ENCODE measurements around the gene CAPN15. TPM values are rescaled to one million over a fixed set of nuclear protein-coding genes. Genes with fewer than 3 reads are reported as not detected.

Gene CAPN15
- total and polyA plus RNA-seq, 9 of the 15 experiments (the other 6 are each of a cell fraction or from before 2014, with no cell fraction given) = 0.62 to 111 (median 14.2) TPM

GRCh38 chr16:567373-568256 is 40.1 kb downstream of the CAPN15 start (continued):
- TF ChIP-seq CHD7 (IDR thresholded peaks at IDR 0.05; ENCODE audit: low read depth, low read length) = no peak
- no peak for TF ChIP-seq NELFE (IDR thresholded peaks at IDR 0.05; ENCODE audit: insufficient read depth, insufficient read length)
- no peak for TF ChIP-seq MTF1 (CRISPR knock-in tag; IDR thresholded peaks at IDR 0.05; ENCODE audit: borderline replicate concordance)
- no peak for TF ChIP-seq MTA3 (IDR thresholded peaks at IDR 0.05; ENCODE audit: borderline replicate concordance)
- TF ChIP-seq DPF2 (IDR thresholded peaks at IDR 0.05) = 0 out of 2 replicates have a peak, but pooled peaks have one; percentile 25
- TF ChIP-seq GATA2 (CRISPR knock-in tag; IDR thresholded peaks at IDR 0.05) = no peak
- no peak for TF ChIP-seq FOXA3 (CRISPR knock-in tag; conservative IDR thresholded peaks at IDR 0.05 in 1 of 2, IDR thresholded peaks at IDR 0.05 in 1 of 2)
- TF ChIP-seq RBBP5 (IDR thresholded peaks at IDR 0.05; ENCODE audit: borderline replicate concordance, insufficient read depth, low read length, poor library complexity, severe bottlenecking) = no peak
- no peak for TF ChIP-seq CREB1 (IDR thresholded peaks at IDR 0.05)
- no peak for TF ChIP-seq CREB1 (CRISPR knock-in tag; IDR thresholded peaks at IDR 0.05)
- no peak for TF ChIP-seq MBD2 (IDR thresholded peaks at IDR 0.05; ENCODE audit: borderline replicate concordance, low read depth)
- TF ChIP-seq BRD9 (IDR thresholded peaks at IDR 0.05; ENCODE audit: low read depth, partially characterized antibody) = no peak
- TF ChIP-seq TCF7 (IDR thresholded peaks at IDR 0.05; ENCODE audit: borderline replicate concordance) = no peak
- no peak for TF ChIP-seq DNMT1 (IDR thresholded peaks at IDR 0.05)
- TF ChIP-seq ZEB2 (IDR thresholded peaks at IDR 0.05) = 0 out of 2 replicates have a peak, but pooled peaks have one; percentile 8
- TF ChIP-seq ZNF699 (CRISPR knock-in tag; IDR thresholded peaks at IDR 0.05; ENCODE audit: insufficient replicate concordance) = no peak
- TF ChIP-seq SMARCE1 (IDR thresholded peaks at IDR 0.05) = no peak

Measured in K562 (cell line).